Sigmoid colon (tissue), 7 donors: Measurements from ENCODE around the gene HOXD8. TPM values are rescaled to one million over a fixed set of nuclear protein-coding genes. Genes with fewer than 3 reads are reported as not detected.

ENCODE experiments used
- DNase-seq: peaks from one replicate; pipeline ENCODE4 v3.0.0-alpha.2; 2019
- H3K27ac ChIP-seq, 4 donors: fragments of 200-600 bp; sonication (generic); one replicate each; pipeline ENCODE4 v1.5.1; 2016 to 2019; ENCODE audit warnings: mild to moderate bottlenecking in 1 of 4
- H3K27me3 ChIP-seq, 3 donors: fragments of 200-600 bp; sonication (generic); one replicate each; pipeline ENCODE4 v1.5.1; 2019; ENCODE audit warnings: mild to moderate bottlenecking in 1 of 3
- H3K36me3 ChIP-seq, 4 donors: fragments of 200-600 bp; sonication (generic); one replicate each; pipeline ENCODE4 v1.5.1; 2016 to 2019
- H3K4me1 ChIP-seq, 4 donors: fragments of 200-600 bp; sonication (generic); one replicate each; pipeline ENCODE4 v1.5.1; 2017 to 2019
- H3K4me3 ChIP-seq, 4 donors: fragments of 200-600 bp; sonication (generic); one replicate each; pipeline ENCODE4 v1.5.1; 2017 to 2019; ENCODE audit warnings: mild to moderate bottlenecking in 2 of 4, moderate library complexity in 1 of 4
- H3K9me3 ChIP-seq, 4 donors: fragments of 200-600 bp in 3 of 4; sonication (generic) in 3 of 4; one replicate each; pipeline versions ENCODE4 v1.5.1 to v1.6.1; 2013 to 2019
- EP300 ChIP-seq, 4 donors: sonication (generic); formaldehyde crosslinking; IDR thresholded peaks; one replicate each; pipeline ENCODE4 v1.6.1; 2017; ENCODE audit warnings: antibody characterized with exemption in 4 of 4
- POLR2A ChIP-seq, 2 donors: fragments of 450-650 bp; IDR thresholded peaks; one replicate each; pipeline ENCODE4 v1.6.1; 2016; ENCODE audit warnings: antibody characterized with exemption in 2 of 2, mild to moderate bottlenecking in 2 of 2, moderate library complexity in 2 of 2
- POLR2AphosphoS5 ChIP-seq, 4 donors: sonication (generic); formaldehyde crosslinking; IDR thresholded peaks; one replicate each; pipeline ENCODE4 v1.6.1; 2017; ENCODE audit warnings: antibody characterized with exemption in 4 of 4
- WGBS, 2 donors: extraction: QIAGEN DNeasy Blood & Tissue Kit; methylation state at CpG; one replicate each; pipeline ENCODE4 v1.1.7; 2013; 5-methylcytosine and 5-hydroxymethylcytosine counted together
- intact Hi-C: fragments of 100-400 bp; cut with DNase I; formaldehyde crosslinking; loops from one replicate; pipeline ENCODE4 v1.15.1; 2023
- polyA plus RNA-seq, 3 donors: library from polyadenylated mRNA; stranded (reverse); fragments of 200-250 nt; gene quantifications; one replicate each; pipeline ENCODE4 v1.2.3, GENCODE V29; 2013
- total RNA-seq, 4 donors: library from RNA; depleted of rRNA; stranded (reverse); fragments of >200 nt; gene quantifications; one replicate each; pipeline ENCODE4 v1.1.0, GENCODE V29; 2016
- TF ChIP-seq, protein P1 (sequence below), 4 experiments: fragments of 450-650 bp in 3 of 4; fragments of 200-600 bp in 1 of 4; IDR thresholded peaks; one replicate each; pipeline ENCODE4 v1.5.1; 2016 to 2019; ENCODE audit warnings: antibody characterized with exemption in 4 of 4, mild to moderate bottlenecking in 3 of 4, moderate library complexity in 2 of 4
- donor health status: healthy with polysubstance abuse.
- donor health status: Bipolar disorder and iron deficiency.
- donor health status: healthy.

The HOXD8 gene
- total and polyA plus RNA-seq, 7 donors, result 2.5 to 19.7 (median 10.8) TPM

DNA sequence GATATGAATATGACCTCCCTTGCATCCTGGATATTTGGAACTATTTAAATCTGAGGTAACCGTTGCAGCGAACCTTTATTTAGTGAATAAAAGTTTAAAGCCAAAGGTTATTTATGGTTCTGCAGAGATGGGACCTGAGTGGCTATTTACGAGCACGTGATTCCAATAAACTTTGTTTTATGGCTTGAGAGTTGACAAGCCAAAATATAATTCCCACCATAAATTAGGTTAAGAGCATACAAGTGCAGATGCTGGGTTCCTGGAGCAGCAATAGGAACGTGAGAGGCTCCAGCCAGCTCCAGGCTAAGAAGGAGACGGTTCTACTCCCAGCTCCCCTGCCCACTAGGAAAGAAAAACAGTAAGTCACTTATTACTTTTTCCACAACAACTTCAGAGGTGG, 16.6 kb downstream of the HOXD8 start:
- Histone ChIP-seq H3K9me3 (no peaks in the 10 kb centered on the region), H3K36me3 (no peaks in the 10 kb centered on the region), H3K4me3 (no peak overlapping the region), H3K4me1 (peaks cover 0 to 8% (median under 1%) of the 10 kb centered on the region in 4 donors), H3K27ac (no peak overlapping the region), H3K27me3 (peaks cover 7 to 70% (median 55%) of the 10 kb centered on the region in 3 donors)
- TF ChIP-seq POLR2AphosphoS5 (IDR thresholded peaks at IDR 0.05) (peak in 1 of 4 donors; percentile 11), EP300 (IDR thresholded peaks at IDR 0.05) (no peak)
- DNase-seq, result no peak
- intact Hi-C loops, result loop anchor here (10.0 kb wide), 1 partner anchor 669 kb away; no protein-coding TSS in a partner anchor
- 7 to 24% methylated on average over 6 of the region's 6 CpGs for WGBS, 2 donors

GRCh38 chr2:176146645-176147044, 17.1 kb downstream of the HOXD8 start:
- H3K27me3 ChIP-seq, result peaks cover 9 to 76% (median 58%) of the 10 kb centered on the region in 3 donors
- no peak overlapping the region for H3K27ac ChIP-seq
- no peaks in the 10 kb centered on the region for H3K36me3 ChIP-seq
- H3K4me3 ChIP-seq, result no peak overlapping the region
- intact Hi-C loops, result loop anchor here (10.0 kb wide), 1 partner anchor 668 kb away; no protein-coding TSS in a partner anchor
- no peak for TF ChIP-seq EP300 (IDR thresholded peaks at IDR 0.05)
- TF ChIP-seq POLR2A (IDR thresholded peaks at IDR 0.05), result no peak
- no peak for TF ChIP-seq POLR2AphosphoS5 (IDR thresholded peaks at IDR 0.05)
- TF ChIP-seq, protein P1, sequence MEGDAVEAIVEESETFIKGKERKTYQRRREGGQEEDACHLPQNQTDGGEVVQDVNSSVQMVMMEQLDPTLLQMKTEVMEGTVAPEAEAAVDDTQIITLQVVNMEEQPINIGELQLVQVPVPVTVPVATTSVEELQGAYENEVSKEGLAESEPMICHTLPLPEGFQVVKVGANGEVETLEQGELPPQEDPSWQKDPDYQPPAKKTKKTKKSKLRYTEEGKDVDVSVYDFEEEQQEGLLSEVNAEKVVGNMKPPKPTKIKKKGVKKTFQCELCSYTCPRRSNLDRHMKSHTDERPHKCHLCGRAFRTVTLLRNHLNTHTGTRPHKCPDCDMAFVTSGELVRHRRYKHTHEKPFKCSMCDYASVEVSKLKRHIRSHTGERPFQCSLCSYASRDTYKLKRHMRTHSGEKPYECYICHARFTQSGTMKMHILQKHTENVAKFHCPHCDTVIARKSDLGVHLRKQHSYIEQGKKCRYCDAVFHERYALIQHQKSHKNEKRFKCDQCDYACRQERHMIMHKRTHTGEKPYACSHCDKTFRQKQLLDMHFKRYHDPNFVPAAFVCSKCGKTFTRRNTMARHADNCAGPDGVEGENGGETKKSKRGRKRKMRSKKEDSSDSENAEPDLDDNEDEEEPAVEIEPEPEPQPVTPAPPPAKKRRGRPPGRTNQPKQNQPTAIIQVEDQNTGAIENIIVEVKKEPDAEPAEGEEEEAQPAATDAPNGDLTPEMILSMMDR (IDR thresholded peaks at IDR 0.05), result no peak
- no peaks in the 10 kb centered on the region for H3K9me3 ChIP-seq
- H3K4me1 ChIP-seq, result peaks cover 0 to 8% (median 1%) of the 10 kb centered on the region in 4 donors
- no peak for DNase-seq

DNA sequence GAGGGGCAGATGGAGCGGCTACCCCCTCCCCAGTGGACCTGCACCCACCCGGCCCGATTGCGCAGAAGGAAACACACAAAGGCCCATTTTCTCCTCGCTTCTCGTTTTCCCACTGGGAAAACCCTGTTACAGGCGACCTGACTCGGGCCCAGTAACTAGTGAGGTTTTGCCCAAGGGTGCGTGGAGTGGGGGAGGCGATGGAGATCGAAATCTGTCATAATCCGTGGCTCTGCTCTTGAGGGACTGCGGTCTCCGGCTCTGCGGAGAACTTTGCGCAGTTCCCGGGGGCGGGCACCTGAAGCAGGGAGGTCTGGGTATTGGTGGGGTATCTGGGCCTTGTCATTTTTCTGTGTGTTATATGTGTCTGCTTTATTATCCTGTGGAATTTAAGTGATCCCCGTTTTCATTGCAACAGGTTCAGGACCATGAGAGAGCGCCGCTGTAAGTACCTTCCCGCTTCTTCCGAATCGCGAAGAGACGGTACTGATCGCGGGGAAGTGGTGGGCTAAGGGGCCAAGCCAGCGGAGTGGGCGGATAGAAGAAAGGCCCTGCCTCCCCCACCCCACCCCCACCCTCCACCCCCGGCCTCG, 17.8 kb downstream of the HOXD8 start:
- DNase-seq, result no peak
- H3K9me3 ChIP-seq, result no peaks in the 10 kb centered on the region
- H3K4me1 ChIP-seq, result peaks cover 0 to 8% (median 2%) of the 10 kb centered on the region in 4 donors
- no peak overlapping the region for H3K27ac ChIP-seq
- intact Hi-C loops, result loop anchor here (10.0 kb wide), 1 partner anchor 667 kb away; no protein-coding TSS in a partner anchor
- 56 to 88% methylated on average over 32 of the region's 32 CpGs for WGBS, 2 donors
- no peak for TF ChIP-seq EP300 (IDR thresholded peaks at IDR 0.05)
- TF ChIP-seq, protein P1 (IDR thresholded peaks at IDR 0.05), result no peak
- no peak for TF ChIP-seq POLR2AphosphoS5 (IDR thresholded peaks at IDR 0.05)
- no peak for TF ChIP-seq POLR2A (IDR thresholded peaks at IDR 0.05)
- H3K36me3 ChIP-seq, result no peaks in the 10 kb centered on the region
- H3K4me3 ChIP-seq, result no peak overlapping the region
- peaks cover 12 to 82% (median 62%) of the 10 kb centered on the region in 3 donors for H3K27me3 ChIP-seq

GRCh38 chr2:176147800-176148496, 18.4 kb downstream of the HOXD8 start:
- Histone ChIP-seq H3K27ac (no peak overlapping the region), H3K27me3 (peaks cover 12 to 89% (median 65%) of the 10 kb centered on the region in 3 donors), H3K36me3 (peaks cover 0 to 6% (median 0%) of the 10 kb centered on the region in 4 donors), H3K4me1 (peaks cover 0 to 8% (median 2%) of the 10 kb centered on the region in 4 donors), H3K4me3 (no peak overlapping the region), H3K9me3 (no peaks in the 10 kb centered on the region)
- intact Hi-C loops, result loop anchor here (10.0 kb wide), 1 partner anchor 667 kb away; no protein-coding TSS in a partner anchor
- TF ChIP-seq, protein P1 (IDR thresholded peaks at IDR 0.05), result no peak
- TF ChIP-seq EP300 (IDR thresholded peaks at IDR 0.05) (no peak), POLR2A (IDR thresholded peaks at IDR 0.05) (no peak), POLR2AphosphoS5 (IDR thresholded peaks at IDR 0.05) (no peak)
- no peak for DNase-seq
- WGBS, 2 donors, result 54 to 76% methylated on average over 31 of the region's 31 CpGs
